Gastroesophageal sphincter (tissue), 4 donors: Measurements from ENCODE around the gene IGHMBP2. TPM values are rescaled to one million over a fixed set of nuclear protein-coding genes. Genes with fewer than 3 reads are reported as not detected.
"Not testable (repeated sequence)": the region's sequence is repeated elsewhere in the genome, so short reads cannot be mapped to it uniquely, and the experiment has no call there.

Source experiments
- ATAC-seq: fragments of 150-250 bp; one replicate; pipeline ENCODE4 v1.9.1; 2016; ENCODE audit warnings: mild to moderate bottlenecking, moderate library complexity
- H3K27ac ChIP-seq, 4 donors: fragments of 200-600 bp; sonication (generic) in 3 of 4; 1 replicate in 3 of 4; 2 replicates in 1 of 4; pipeline ENCODE4 v1.5.1; 2016 to 2019
- H3K27me3 ChIP-seq: fragments of 200-600 bp; sonication (generic); one replicate; pipeline ENCODE4 v1.5.1; 2019
- H3K36me3 ChIP-seq, 2 donors: fragments of 200-600 bp; sonication (generic); one replicate each; pipeline ENCODE4 v1.5.1; 2019; ENCODE audit warnings: control low read depth in 1 of 2
- H3K4me1 ChIP-seq, 3 donors: fragments of 200-600 bp; sonication (generic); 1 replicate in 2 of 3; 2 replicates in 1 of 3; pipeline ENCODE4 v1.5.1; 2016 to 2019; ENCODE audit warnings: control low read depth in 2 of 3
- H3K4me3 ChIP-seq, 2 donors: fragments of 200-600 bp; sonication (generic); one replicate each; pipeline ENCODE4 v1.5.1; 2019; ENCODE audit warnings: mild to moderate bottlenecking in 1 of 2, moderate library complexity in 1 of 2
- H3K9me3 ChIP-seq, 3 donors: fragments of 200-600 bp; sonication (generic); one replicate each; pipeline ENCODE4 v1.5.1; 2017 to 2019; ENCODE audit warnings: control low read depth in 2 of 3
- CTCF ChIP-seq, 4 experiments: fragments of 200-600 bp in 2 of 4; fragments of 450-650 bp in 2 of 4; sonication (generic) in 1 of 4; IDR thresholded peaks; one replicate each; pipeline ENCODE4 v1.5.1; 2017 to 2019; ENCODE audit warnings: antibody characterized with exemption in 4 of 4, mild to moderate bottlenecking in 2 of 4, moderate library complexity in 2 of 4
- EP300 ChIP-seq: sonication (generic); formaldehyde crosslinking; IDR thresholded peaks from one replicate; pipeline ENCODE4 v1.6.1; 2017; ENCODE audit warnings: antibody characterized with exemption, mild to moderate bottlenecking
- POLR2A ChIP-seq, 2 donors: fragments of 450-650 bp; IDR thresholded peaks; one replicate each; pipeline ENCODE4 v1.6.1; 2017; ENCODE audit warnings: antibody characterized with exemption in 2 of 2, mild to moderate bottlenecking in 2 of 2, moderate library complexity in 1 of 2
- POLR2AphosphoS5 ChIP-seq: sonication (generic); formaldehyde crosslinking; IDR thresholded peaks from one replicate; pipeline ENCODE4 v1.6.1; 2017; ENCODE audit warnings: antibody characterized with exemption
- WGBS, 2 donors: methylation state at CpG; one replicate each; pipeline ENCODE4 v1.1.5; 2018; ENCODE audit warnings: low coverage in 1 of 2; 5-methylcytosine and 5-hydroxymethylcytosine counted together
- total RNA-seq, 4 donors: library from RNA; depleted of rRNA; stranded (reverse); fragments of >200 nt; gene quantifications; one replicate each; pipeline ENCODE4 v1.1.0, GENCODE V29; 2016

IGHMBP2 gene
- total RNA-seq, 4 donors from 2014 or later: 20.9 to 31.8 (median 24.9) TPM

GRCh38 chr11:68880851-68881250, 22.8 kb upstream of the IGHMBP2 start:
- no peak for ATAC-seq
- H3K36me3 ChIP-seq: no peaks in the 10 kb centered on the region
- H3K4me1 ChIP-seq: no peaks in the 10 kb centered on the region
- no peak for TF ChIP-seq POLR2A (IDR thresholded peaks at IDR 0.05)
- TF ChIP-seq CTCF (IDR thresholded peaks at IDR 0.05): no peak
- TF ChIP-seq POLR2AphosphoS5: no peak
- H3K9me3 ChIP-seq: no peaks in the 10 kb centered on the region
- no peak overlapping the region for H3K4me3 ChIP-seq
- no peaks in the 10 kb centered on the region for H3K27me3 ChIP-seq
- WGBS, 2 donors: 100% methylated on average over 3 of the region's 5 CpGs; no CpG with 5 or more reads in 1 of the 2 donors
- no peak overlapping the region for H3K27ac ChIP-seq

- no peaks in the 10 kb centered on the region for H3K4me1 ChIP-seq
- TF ChIP-seq POLR2A (IDR thresholded peaks at IDR 0.05): no peak
- TF ChIP-seq CTCF (IDR thresholded peaks at IDR 0.05): no peak
- no peak for TF ChIP-seq EP300
- no peak for TF ChIP-seq POLR2AphosphoS5
- WGBS, 2 donors: 100% methylated on average over 2 of the region's 2 CpGs
- H3K27me3 ChIP-seq: no peaks in the 10 kb centered on the region
- H3K4me3 ChIP-seq: no peak overlapping the region
- no peaks in the 10 kb centered on the region for H3K36me3 ChIP-seq
- no peak overlapping the region for H3K27ac ChIP-seq
- H3K9me3 ChIP-seq: no peaks in the 10 kb centered on the region
- ATAC-seq: no peak
These were observed 22.4 kb upstream of the IGHMBP2 start for GRCh38 chr11:68881320-68881719.

GRCh38 chr11:68882391-68882790, 21.3 kb upstream of the IGHMBP2 start:
- Histone ChIP-seq H3K4me3 (no peak overlapping the region), H3K4me1 (no peaks in the 10 kb centered on the region), H3K27me3 (no peaks in the 10 kb centered on the region), H3K27ac (no peak overlapping the region), H3K36me3 (no peaks in the 10 kb centered on the region), H3K9me3 (no peaks in the 10 kb centered on the region)
- WGBS, 2 donors: 81% methylated on average over 4 of the region's 13 CpGs; no CpG with 5 or more reads in 1 of the 2 donors
- ATAC-seq: no peak
- TF ChIP-seq POLR2AphosphoS5 (no peak), POLR2A (IDR thresholded peaks at IDR 0.05) (no peak), EP300 (no peak), CTCF (IDR thresholded peaks at IDR 0.05) (no peak)

- H3K4me1 ChIP-seq, ATAC-seq, H3K36me3 ChIP-seq, H3K4me3 ChIP-seq, H3K9me3 ChIP-seq, H3K27me3 ChIP-seq, H3K27ac ChIP-seq: not testable (repeated sequence)
- 95% methylated on average over 5 to 13 of the region's 15 CpGs for WGBS, 2 donors
These were observed 18.9 kb upstream of the IGHMBP2 start for GRCh38 chr11:68884827-68885226.

GRCh38 chr11:68889948-68890446, 13.7 kb upstream of the IGHMBP2 start:
- H3K36me3 ChIP-seq: peaks cover 0 to 56% of the 10 kb centered on the region in 2 donors

More at GRCh38 chr11:68889948-68890446, 13.7 kb upstream of the IGHMBP2 start:
- 66 to 71% methylated on average over 5 to 6 of the region's 18 CpGs for WGBS, 2 donors
- ATAC-seq: peak; percentile 65
- Histone ChIP-seq H3K9me3 (no peaks in the 10 kb centered on the region), H3K27me3 (no peaks in the 10 kb centered on the region), H3K4me1 (peaks cover 0 to 20% (median 14%) of the 10 kb centered on the region in 3 donors), H3K4me3 (no peak overlapping the region), H3K27ac (peak overlapping the region in 3 of 4 donors; percentile 69 to 85 (median 76))
- TF ChIP-seq POLR2AphosphoS5: no peak
- TF ChIP-seq EP300: no peak
- no peak for TF ChIP-seq POLR2A (IDR thresholded peaks at IDR 0.05)
- peak in 3 of 4 experiments; percentile 22 to 71 (median 42) for TF ChIP-seq CTCF (IDR thresholded peaks at IDR 0.05)
